HG02973 (cell line): ENCODE measurements around the gene MUTYH.

ENCODE experiments used
- ATAC-seq: cut with Tn5 transposase; IDR thresholded peaks from one replicate; pipeline ENCODE4 v1.9.1; 2021; ENCODE audit warnings: moderate library complexity; ENCODE audit not compliant: unreplicated experiment

The MUTYH gene

GRCh38 chr1:45351508-45351907, 11.3 kb upstream of the MUTYH start:
- no peak for ATAC-seq

GRCh38 chr1:45348966-45349677, 8.9 kb upstream of the MUTYH start:
- no peak for ATAC-seq

- no peak for ATAC-seq
These were observed 8.3 kb upstream of the MUTYH start for GRCh38 chr1:45348609-45348965.

- no peak for ATAC-seq
These were observed 7.8 kb upstream of the MUTYH start for GRCh38 chr1:45348020-45348419.

- no peak for ATAC-seq
These were observed 6.2 kb upstream of the MUTYH start for GRCh38 chr1:45346473-45346872.

- no peak for ATAC-seq
These were observed 4.8 kb upstream of the MUTYH start for GRCh38 chr1:45345014-45345413.

- no peak for ATAC-seq
These were observed 4.3 kb upstream of the MUTYH start for GRCh38 chr1:45344499-45344898.

- ATAC-seq = no peak
These were observed 701 bp upstream of the MUTYH start for GRCh38 chr1:45340816-45341466.

GRCh38 chr1:45337630-45338325, 2.5 kb downstream of the MUTYH start:
- no peak for ATAC-seq

- no peak for ATAC-seq
These were observed 4.3 kb downstream of the MUTYH start for GRCh38 chr1:45335855-45336324.

- ATAC-seq = no peak
These were observed 5.7 kb downstream of the MUTYH start for GRCh38 chr1:45334308-45335245.

- ATAC-seq = no peak
These were observed 7.9 kb downstream of the MUTYH start for GRCh38 chr1:45332346-45332720.

GRCh38 chr1:45331436-45332345, 8.5 kb downstream of the MUTYH start:
- ATAC-seq = no peak

GRCh38 chr1:45329445-45329844, 10.8 kb downstream of the MUTYH start:
- no peak for ATAC-seq

- ATAC-seq = no peak
These were observed 11.6 kb downstream of the MUTYH start for GRCh38 chr1:45328680-45329079.

- no peak for ATAC-seq
These were observed 12.4 kb downstream of the MUTYH start for GRCh38 chr1:45327644-45328515.

GRCh38 chr1:45326627-45327623, 13.3 kb downstream of the MUTYH start, which contains the start of gene HPDL:
Gene HPDL (plus strand): TSS chr1:45326895. CDS start chr1:45327149, 254 bp downstream.
- no peak for ATAC-seq
